ENCODE measurements around the gene STXBP5L.

GRCh38 chr3:120903221-120903620 is 4.8 kb upstream of the STXBP5L start:
- TF ChIP-seq ELF4 (IDR thresholded peaks at IDR 0.05): no peak
- TF ChIP-seq, protein P1, sequence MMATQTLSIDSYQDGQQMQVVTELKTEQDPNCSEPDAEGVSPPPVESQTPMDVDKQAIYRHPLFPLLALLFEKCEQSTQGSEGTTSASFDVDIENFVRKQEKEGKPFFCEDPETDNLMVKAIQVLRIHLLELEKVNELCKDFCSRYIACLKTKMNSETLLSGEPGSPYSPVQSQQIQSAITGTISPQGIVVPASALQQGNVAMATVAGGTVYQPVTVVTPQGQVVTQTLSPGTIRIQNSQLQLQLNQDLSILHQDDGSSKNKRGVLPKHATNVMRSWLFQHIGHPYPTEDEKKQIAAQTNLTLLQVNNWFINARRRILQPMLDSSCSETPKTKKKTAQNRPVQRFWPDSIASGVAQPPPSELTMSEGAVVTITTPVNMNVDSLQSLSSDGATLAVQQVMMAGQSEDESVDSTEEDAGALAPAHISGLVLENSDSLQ (IDR thresholded peaks at IDR 0.05): no peak
- TF ChIP-seq LEF1 (IDR thresholded peaks at IDR 0.05; ENCODE audit: borderline replicate concordance): no peak
- no peak for TF ChIP-seq TARDBP (IDR thresholded peaks at IDR 0.05)
- TF ChIP-seq FOXM1 (IDR thresholded peaks at IDR 0.05; ENCODE audit: borderline replicate concordance): no peak
- TF ChIP-seq BHLHE40 (IDR thresholded peaks at IDR 0.05; ENCODE audit: borderline replicate concordance): no peak
- TF ChIP-seq NFRKB (IDR thresholded peaks at IDR 0.05): no peak
- TF ChIP-seq ZNF384 (IDR thresholded peaks at IDR 0.05): no peak
- TF ChIP-seq SUZ12 (IDR thresholded peaks at IDR 0.05): no peak
- no peak for TF ChIP-seq FOXK2 (IDR thresholded peaks at IDR 0.05)

Measured in HEK293T (cell line).